GM19240 (cell line): Measurements from ENCODE around the gene SUMF1.
"Not testable (repeated sequence)": the region's sequence is repeated elsewhere in the genome, so short reads cannot be mapped to it uniquely, and the experiment has no call there.

Source experiments
- DNase-seq: peaks from one replicate; pipeline ENCODE4 v3.0.0; 2011; ENCODE audit warnings: low spot score; ENCODE audit not compliant: insufficient read length

The SUMF1 gene

GRCh38 chr3:4338751-4339150, 128.3 kb downstream of the SUMF1 start:
- DNase-seq, result no peak

- DNase-seq, result no peak
Measured at GRCh38 chr3:4336850-4337546, 130.1 kb downstream of the SUMF1 start.

GRCh38 chr3:4335840-4336562, 131.1 kb downstream of the SUMF1 start:
- no peak for DNase-seq

- DNase-seq, result no peak
Measured at GRCh38 chr3:4334548-4334947, 132.5 kb downstream of the SUMF1 start.

GRCh38 chr3:4332991-4333390, 134.1 kb downstream of the SUMF1 start:
- DNase-seq, result no peak

- DNase-seq, result no peak
Measured at GRCh38 chr3:4332574-4332973, 134.5 kb downstream of the SUMF1 start.

GRCh38 chr3:4332111-4332510, 135.0 kb downstream of the SUMF1 start:
- no peak for DNase-seq

- not testable (repeated sequence) for DNase-seq
Measured at GRCh38 chr3:4329806-4330205, 137.3 kb downstream of the SUMF1 start.

- no peak for DNase-seq
Measured at GRCh38 chr3:4326868-4327267, 140.2 kb downstream of the SUMF1 start.

- no peak for DNase-seq
Measured at GRCh38 chr3:4323246-4324027, 143.6 kb downstream of the SUMF1 start.

GRCh38 chr3:4322635-4323034, 144.4 kb downstream of the SUMF1 start:
- DNase-seq, result no peak

- DNase-seq, result no peak
Measured at GRCh38 chr3:4321732-4322131, 145.3 kb downstream of the SUMF1 start.

- DNase-seq, result no peak
Measured at GRCh38 chr3:4320096-4320911, 146.8 kb downstream of the SUMF1 start.

GRCh38 chr3:4314688-4315087, 152.4 kb downstream of the SUMF1 start:
- no peak for DNase-seq

GRCh38 chr3:4313606-4314293, 153.3 kb downstream of the SUMF1 start:
- DNase-seq, result no peak

- DNase-seq, result no peak
Measured at GRCh38 chr3:4311496-4311895, 155.6 kb downstream of the SUMF1 start.
